ENCODE data around the gene ADD1.
A peak's percentile ranks its signal among the peaks of the same experiment; 100 is the strongest.

ADD1 gene

GRCh38 chr4:2961421-2961810, 117.8 kb downstream of the ADD1 start:
- no peaks in the 10 kb centered on the region for H3K36me3 ChIP-seq (ENCODE audit: control insufficient read depth, insufficient read depth, low read length)
- H2AFZ ChIP-seq: no peak overlapping the region
- no peak overlapping the region for H3K9ac ChIP-seq
- no peaks in the 10 kb centered on the region for H3K79me2 ChIP-seq
- H3K27me3 ChIP-seq (ENCODE audit: control insufficient read depth, insufficient read depth, low read length): no peaks in the 10 kb centered on the region
- no peak overlapping the region for H3K4me3 ChIP-seq (ENCODE audit: low read depth, low read length)
- no peak overlapping the region for H3K4me2 ChIP-seq (ENCODE audit: low read length)
- no peaks in the 10 kb centered on the region for H3K9me3 ChIP-seq (ENCODE audit: control insufficient read depth, low read length)
- peaks cover 6% of the 10 kb centered on the region for H3K4me1 ChIP-seq
- H3K27ac ChIP-seq: no peak overlapping the region
- no peak for TF ChIP-seq CTCF (IDR thresholded peaks at IDR 0.05)

- peak overlapping the region; percentile 98 for H3K4me2 ChIP-seq (ENCODE audit: low read length)
- peak overlapping the region; percentile 87 for H3K4me3 ChIP-seq (ENCODE audit: low read depth, low read length)
- no peaks in the 10 kb centered on the region for H3K9me3 ChIP-seq (ENCODE audit: control insufficient read depth, low read length)
- H3K79me2 ChIP-seq: no peaks in the 10 kb centered on the region
- peaks cover 6% of the 10 kb centered on the region for H3K4me1 ChIP-seq
- no peak overlapping the region for H2AFZ ChIP-seq
- H3K27ac ChIP-seq: no peak overlapping the region
- no peak overlapping the region for H3K9ac ChIP-seq
- H3K36me3 ChIP-seq (ENCODE audit: control insufficient read depth, insufficient read depth, low read length): no peaks in the 10 kb centered on the region
- no peak for TF ChIP-seq CTCF (IDR thresholded peaks at IDR 0.05)
- no peaks in the 10 kb centered on the region for H3K27me3 ChIP-seq (ENCODE audit: control insufficient read depth, insufficient read depth, low read length)
These were observed 118.3 kb downstream of the ADD1 start for GRCh38 chr4:2961811-2962441.

- no peak for TF ChIP-seq CTCF (IDR thresholded peaks at IDR 0.05)
- peak overlapping the region; percentile 63 for H3K27ac ChIP-seq
- H3K9ac ChIP-seq: no peak overlapping the region
- H3K27me3 ChIP-seq (ENCODE audit: control insufficient read depth, insufficient read depth, low read length): no peaks in the 10 kb centered on the region
- H3K4me2 ChIP-seq (ENCODE audit: low read length): peak overlapping the region; percentile 98
- no peaks in the 10 kb centered on the region for H3K9me3 ChIP-seq (ENCODE audit: control insufficient read depth, low read length)
- H3K79me2 ChIP-seq: no peaks in the 10 kb centered on the region
- peaks cover 6% of the 10 kb centered on the region for H3K4me1 ChIP-seq
- H2AFZ ChIP-seq: peak overlapping the region; percentile 97
- peak overlapping the region; percentile 87 for H3K4me3 ChIP-seq (ENCODE audit: low read depth, low read length)
- H3K36me3 ChIP-seq (ENCODE audit: control insufficient read depth, insufficient read depth, low read length): no peaks in the 10 kb centered on the region
These were observed 119.0 kb downstream of the ADD1 start for GRCh38 chr4:2962614-2963174.

GRCh38 chr4:2963175-2963965, 119.7 kb downstream of the ADD1 start, which contains the start of the genes GRK4 and NOP14:
Gene GRK4, plus strand, starts transcription at chr4:2963571. Its CDS starts 500 bp downstream, at chr4:2964071.
Gene NOP14, minus strand, starts transcription at chr4:2963406. Its CDS starts 87 bp downstream, at chr4:2963319.
- Histone ChIP-seq H3K79me2 (no peaks in the 10 kb centered on the region), H3K36me3 (ENCODE audit: control insufficient read depth, insufficient read depth, low read length) (no peaks in the 10 kb centered on the region), H3K4me1 (peaks cover 6% of the 10 kb centered on the region)

More at GRCh38 chr4:2963175-2963965, 119.7 kb downstream of the ADD1 start, which contains the start of the genes GRK4 and NOP14:
- no peaks in the 10 kb centered on the region for H3K9me3 ChIP-seq (ENCODE audit: control insufficient read depth, low read length)
- peak within 1 kb of the TSS; percentile 28 for H3K9ac ChIP-seq
- peak within 1 kb of the TSS; percentile 97 for H2AFZ ChIP-seq
- peak within 1 kb of the TSS; percentile 98 for H3K4me2 ChIP-seq (ENCODE audit: low read length)
- peak within 1 kb of the TSS; percentile 87 for H3K4me3 ChIP-seq (ENCODE audit: low read depth, low read length)
- H3K27ac ChIP-seq: peak within 1 kb of the TSS; percentile 63
- H3K27me3 ChIP-seq (ENCODE audit: control insufficient read depth, insufficient read depth, low read length): no peaks in the 10 kb centered on the region
- TF ChIP-seq CTCF (IDR thresholded peaks at IDR 0.05): peak; percentile 30
